ENCODE results near the gene KRT82. TPM values are rescaled to one million over a fixed set of nuclear protein-coding genes. Genes with fewer than 3 reads are reported as not detected.

KRT82 gene
- total and polyA plus RNA-seq, 2 of the 8 experiments (the other 6 are each of a cell fraction or from before 2014, with no cell fraction given) = not detected

DNA sequence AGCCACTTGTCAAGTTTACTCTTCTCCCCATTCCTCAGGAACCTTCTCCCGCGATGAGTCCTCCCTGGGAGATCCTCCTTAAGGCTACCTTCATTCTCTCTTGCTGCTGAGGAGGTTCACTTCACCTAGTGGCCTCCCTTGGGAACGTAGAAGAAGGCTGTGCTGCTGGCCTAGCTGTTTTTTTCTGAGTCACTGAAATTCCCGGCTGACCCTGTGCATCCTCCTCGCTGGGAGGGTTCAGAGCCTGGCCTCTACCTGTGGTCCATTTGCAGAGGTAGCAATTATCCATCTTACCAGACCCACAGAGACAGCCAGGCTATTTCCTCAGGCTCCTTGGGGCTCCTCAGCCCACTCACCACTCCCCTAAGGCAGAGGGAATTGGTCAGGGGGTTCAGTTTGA is 4.6 kb downstream of the KRT82 start:
- Histone ChIP-seq H3K36me3 (ENCODE audit: control insufficient read depth in 2 of 4, insufficient read depth in 4 of 4, low read length in 3 of 4) (no peaks in the 10 kb centered on the region), H2AFZ (ENCODE audit: low read length) (no peak overlapping the region), H2BK20ac (ENCODE audit: low read length) (no peak overlapping the region), H2BK15ac (ENCODE audit: low read length) (no peak overlapping the region), H4K20me1 (replicated peaks in 1 of 2; ENCODE audit: control insufficient read depth in 1 of 2, insufficient read depth in 2 of 2, low read length in 2 of 2) (no peaks in the 10 kb centered on the region), H3K14ac (ENCODE audit: insufficient read length) (no peak overlapping the region), H3K18ac (ENCODE audit: extremely low read depth, low read length) (no peak overlapping the region), H3K27ac (ENCODE audit: low read depth, low read length) (no peak overlapping the region), H3K56ac (replicated peaks; ENCODE audit: insufficient read length, low read depth, low read length) (no peak overlapping the region), H3K9me3 (ENCODE audit: insufficient read depth in 2 of 2, low read depth in 1 of 2, low read length in 1 of 2) (no peaks in the 10 kb centered on the region), H2BK120ac (replicated peaks; ENCODE audit: low read depth, low read length) (no peak overlapping the region), H3K79me1 (ENCODE audit: low read depth, low read length) (no peaks in the 10 kb centered on the region), H3K4ac (replicated peaks; ENCODE audit: insufficient read length, low read depth, low read length) (no peak overlapping the region), H3K4me1 (replicated peaks in 1 of 4; ENCODE audit: control insufficient read depth in 3 of 4, insufficient read depth in 4 of 4, low read length in 3 of 4) (peaks cover 0 to 5% (median under 1%) of the 10 kb centered on the region in 4 experiments; a peak in 1 of 7 replicates), H3K23me2 (ENCODE audit: low read depth, low read length) (peaks cover 3% of the 10 kb centered on the region; the same call in 1 of the 2 replicates), H3K27me3 (replicated peaks in 1 of 4; ENCODE audit: control insufficient read depth in 3 of 4, extremely low read depth in 1 of 4, insufficient read depth in 3 of 4, low read length in 3 of 4) (no peaks in the 10 kb centered on the region; a peak in 1 of 7 replicates), H2AK5ac (ENCODE audit: low read depth, low read length) (no peak overlapping the region), H2BK12ac (ENCODE audit: low read depth, low read length) (no peak overlapping the region), H3K4me2 (ENCODE audit: insufficient read depth in 1 of 2, low read depth in 2 of 2, low read length in 2 of 2) (no peak overlapping the region), H3K4me3 (ENCODE audit: extremely low read depth in 1 of 4, insufficient read depth in 2 of 4, low read depth in 3 of 4, low read length in 4 of 4) (no peak overlapping the region), H2BK5ac (ENCODE audit: low read depth, low read length) (no peak overlapping the region), H3K79me2 (ENCODE audit: control insufficient read depth in 1 of 2, insufficient read depth in 2 of 2, low read length in 2 of 2) (no peaks in the 10 kb centered on the region), H4K8ac (ENCODE audit: extremely low read depth, insufficient read depth, low read length) (no peak overlapping the region), H4K5ac (ENCODE audit: insufficient read length, low read depth, low read length) (no peak overlapping the region), H3K23ac (ENCODE audit: insufficient read length) (no peak overlapping the region), H3K9ac (replicated peaks in 1 of 4; ENCODE audit: extremely low read depth in 1 of 4, low read depth in 3 of 4, low read length in 3 of 4) (no peak overlapping the region), H4K91ac (replicated peaks; ENCODE audit: insufficient read length, low read length) (no peak overlapping the region)
- CTCF ChIA-PET (ENCODE audit: partially characterized antibody) = interaction anchor here (0.5 to 3.1 kb wide), 20 partner anchors 11 to 771 kb away, joined by 3 to 15 read pairs (median 3); no protein-coding TSS in a partner anchor
- FAIRE-seq (no peak), DNase-seq (ENCODE audit: low read depth in 1 of 2, low spot score in 2 of 2) (no peak)
- WGBS, 2 experiments (ENCODE audit: extremely low coverage in 1 of 2, insufficient coverage in 1 of 2, insufficient read length in 1 of 2, insufficient replicate concordance in 2 of 2, low coverage in 1 of 2, low lambda C conversion rate in 2 of 2, missing lambda C conversion rate in 1 of 2) = 78% methylated on average over 5 of the region's 5 CpGs; no CpG with 5 or more reads in 1 of the 2 experiments
- POLR2A ChIA-PET (ENCODE audit: partially characterized antibody) = no interaction called here
- no peak for TF ChIP-seq RXRA (IDR thresholded peaks at IDR 0.05; ENCODE audit: insufficient read depth, low read depth, low read length)
- TF ChIP-seq RBBP5 (IDR thresholded peaks at IDR 0.05; ENCODE audit: borderline replicate concordance, low read depth, low read length) = no peak
- no peak for TF ChIP-seq TAF1 (IDR thresholded peaks at IDR 0.05; ENCODE audit: low read depth, low read length)
- TF ChIP-seq SUZ12 (IDR thresholded peaks at IDR 0.05; ENCODE audit: low read length) = no peak
- no peak for TF ChIP-seq SP2 (IDR thresholded peaks at IDR 0.05; ENCODE audit: low read length)
- TF ChIP-seq, protein P1, sequence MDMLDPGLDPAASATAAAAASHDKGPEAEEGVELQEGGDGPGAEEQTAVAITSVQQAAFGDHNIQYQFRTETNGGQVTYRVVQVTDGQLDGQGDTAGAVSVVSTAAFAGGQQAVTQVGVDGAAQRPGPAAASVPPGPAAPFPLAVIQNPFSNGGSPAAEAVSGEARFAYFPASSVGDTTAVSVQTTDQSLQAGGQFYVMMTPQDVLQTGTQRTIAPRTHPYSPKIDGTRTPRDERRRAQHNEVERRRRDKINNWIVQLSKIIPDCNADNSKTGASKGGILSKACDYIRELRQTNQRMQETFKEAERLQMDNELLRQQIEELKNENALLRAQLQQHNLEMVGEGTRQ (IDR thresholded peaks at IDR 0.05; ENCODE audit: low read length) = no peak
- TF ChIP-seq CREB1 (IDR thresholded peaks at IDR 0.05) = no peak
- TF ChIP-seq NRF1 (IDR thresholded peaks at IDR 0.05; ENCODE audit: low read depth, low read length) = no peak
